HepG2 (cell line): ENCODE data around the gene IGSF21. TPM values are rescaled to one million over a fixed set of nuclear protein-coding genes. Genes with fewer than 3 reads are reported as not detected.

Experiments used
- ATAC-seq: fragments of 200-7000 bp; cut with Tn5 transposase; 3 replicates; pipeline ENCODE4 v1.9.1; 2020; ENCODE audit warnings: mild to moderate bottlenecking, moderate library complexity
- BruUV-seq: library from RNA; stranded (reverse); fragments of 400-500 nt; replicated peaks from 2 replicates; lab custom pipeline; 2021; lab: Mats Ljungman, UMichigan
- CTCF ChIA-PET: fragments of 300-600 bp; formaldehyde crosslinking; extraction: SDS; loops from one replicate; lab custom pipeline; 2021; ENCODE audit warnings: low total read pairs, inconsistent platforms, low intra/inter-chr PET ratio; lab: Yijun Ruan, JAX
- POLR2A ChIA-PET: fragments of 350-600 bp; sonication (Branson Sonifier 250); formaldehyde crosslinking; loops from one replicate; lab custom pipeline; 2020; ENCODE audit warnings: antibody characterized with exemption, inconsistent platforms; lab: Yijun Ruan, JAX
- DNase-seq: peaks from one replicate; pipeline ENCODE4 v3.0.0-alpha.2; 2015; ENCODE audit warnings: low spot score
- FAIRE-seq: peaks from 3 replicates; lab custom pipeline; 2011; peaks lifted over from hg19 to GRCh38; lab: Jason Lieb, UNC
- H2AFZ ChIP-seq: one replicate; pipeline ENCODE4 v1.6.1; 2011; ENCODE audit warnings: low read length, inconsistent platforms
- H3K27ac ChIP-seq: fragments of 300-600 bp; 3 replicates; pipeline ENCODE4 v1.8.0; 2011; ENCODE audit warnings: mixed run types, mild to moderate bottlenecking, mixed read lengths, low read length, inconsistent platforms; ENCODE audit not compliant: insufficient read depth; ENCODE audit errors: extremely low read length
- H3K27me3 ChIP-seq, 2 experiments: fragments of 200-600 bp in 1 of 2; 2 replicates in 1 of 2; 3 replicates in 1 of 2; pipeline versions ENCODE4 v1.6.0 to v1.8.0; 2011; ENCODE audit warnings: low read length in 2 of 2, mild to moderate bottlenecking in 2 of 2, moderate library complexity in 2 of 2, inconsistent platforms in 1 of 2; ENCODE audit not compliant: insufficient read depth in 2 of 2, control insufficient read depth in 1 of 2
- H3K36me3 ChIP-seq, 2 experiments: fragments of 200-600 bp in 1 of 2; replicated peaks in 1 of 2; 2 replicates in 1 of 2; 3 replicates in 1 of 2; pipeline versions ENCODE4 v1.5.1 to v1.8.0; 2011; ENCODE audit warnings: low read length in 2 of 2, inconsistent platforms in 1 of 2; ENCODE audit not compliant: insufficient read depth in 2 of 2, control insufficient read depth in 1 of 2
- H3K4me1 ChIP-seq: 2 replicates; pipeline ENCODE4 v1.5.1; 2012; ENCODE audit warnings: low read length, inconsistent platforms; ENCODE audit not compliant: insufficient read depth
- H3K4me2 ChIP-seq: 2 replicates; pipeline ENCODE4 v1.6.0; 2011; ENCODE audit warnings: low read depth, low read length, inconsistent platforms
- H3K4me3 ChIP-seq, 3 experiments: fragments of 200-600 bp in 1 of 3; sonication (generic), shearing (Covaris generic) in 1 of 3; replicated peaks in 1 of 3; 2 replicates each; pipeline ENCODE4 v1.5.1; 2011 to 2016; ENCODE audit warnings: low read length in 3 of 3, inconsistent platforms in 2 of 3, low read depth in 2 of 3, mild to moderate bottlenecking in 2 of 3, control low read depth in 1 of 3, mixed read lengths in 1 of 3; ENCODE audit not compliant: insufficient read depth in 1 of 3
- H3K79me2 ChIP-seq: one replicate; pipeline ENCODE4 v1.6.1; 2011; ENCODE audit warnings: low read length, inconsistent platforms; ENCODE audit not compliant: insufficient read depth
- H3K9ac ChIP-seq: 2 replicates; pipeline ENCODE4 v1.6.0; 2011; ENCODE audit warnings: mild to moderate bottlenecking, low read depth, low read length, inconsistent platforms; ENCODE audit not compliant: insufficient read depth
- H3K9me3 ChIP-seq: 2 replicates; pipeline ENCODE4 v1.5.1; 2012; ENCODE audit warnings: mild to moderate bottlenecking, low read length
- H4K20me1 ChIP-seq: 2 replicates; pipeline ENCODE4 v1.6.0; 2011; ENCODE audit warnings: inconsistent platforms, mild to moderate bottlenecking, low read length, moderate library complexity; ENCODE audit not compliant: insufficient read depth
- FLYWCH1 ChIP-seq: sonication (generic); formaldehyde crosslinking; IDR thresholded peaks from 2 replicates; pipeline ENCODE4 v1.8.1; 2023; ENCODE audit warnings: mild to moderate bottlenecking, missing genetic modification reagents
- FOXK1 ChIP-seq: sonication (generic); formaldehyde crosslinking; IDR thresholded peaks from 2 replicates; pipeline ENCODE4 v1.4.0; 2020; ENCODE audit warnings: low read depth, missing genetic modification reagents, borderline replicate concordance
- ISX ChIP-seq: sonication (generic); formaldehyde crosslinking; conservative IDR thresholded peaks from 2 replicates; pipeline ENCODE4 v1.5.0; 2020; ENCODE audit warnings: missing genetic modification reagents
- KAT8 ChIP-seq: IDR thresholded peaks from 2 replicates; pipeline ENCODE4 v1.6.1; 2016; ENCODE audit warnings: missing genetic modification reagents, missing compliant biosample characterization
- KIAA2018 ChIP-seq: sonication (generic); formaldehyde crosslinking; IDR thresholded peaks from 2 replicates; pipeline ENCODE4 v1.5.0; 2020; ENCODE audit warnings: mild to moderate bottlenecking, missing genetic modification reagents, borderline replicate concordance
- NCOA2 ChIP-seq: sonication (generic); formaldehyde crosslinking; IDR thresholded peaks from 2 replicates; pipeline ENCODE4 v1.8.0; 2022; ENCODE audit warnings: inconsistent platforms
- NR0B2 ChIP-seq: sonication (generic); formaldehyde crosslinking; IDR thresholded peaks from 2 replicates; pipeline ENCODE4 v1.4.0; 2020; ENCODE audit warnings: mild to moderate bottlenecking, missing genetic modification reagents
- PHF20 ChIP-seq: sonication (generic); formaldehyde crosslinking; IDR thresholded peaks from 2 replicates; pipeline ENCODE4 v1.5.0; 2020; ENCODE audit warnings: mild to moderate bottlenecking, missing genetic modification reagents
- ZBTB49 ChIP-seq: sonication (generic); formaldehyde crosslinking; IDR thresholded peaks from 2 replicates; pipeline ENCODE4 v1.4.0; 2020; ENCODE audit warnings: missing genetic modification reagents, borderline replicate concordance
- ZNF317 ChIP-seq: sonication (generic); formaldehyde crosslinking; IDR thresholded peaks from 2 replicates; pipeline ENCODE4 v1.5.0; 2020; ENCODE audit warnings: mild to moderate bottlenecking, missing genetic modification reagents
- ZNF597 ChIP-seq: sonication (generic); formaldehyde crosslinking; IDR thresholded peaks from 2 replicates; pipeline ENCODE4 v1.5.0; 2020; ENCODE audit warnings: missing genetic modification reagents
- WGBS: methylation state at CpG from one replicate; pipeline ENCODE4 v1.1.6; 2017; ENCODE audit warnings: low lambda C conversion rate; 5-methylcytosine and 5-hydroxymethylcytosine counted together
- in situ Hi-C: cut with HindIII; loops from 2 replicates; pipeline ENCODE4 v1.10.0; 2017; ENCODE audit warnings: low pct_unique_long_range_greater_than_20kb; ENCODE audit not compliant: extremely low pct_ligation_motif_present
- intact Hi-C: fragments of 100-400 bp; cut with micrococcal nuclease; formaldehyde crosslinking; loops from one replicate; pipeline ENCODE4 v1.10.0; 2022; ENCODE audit not compliant: unreplicated experiment
- polyA plus RNA-seq, 8 experiments: library from polyadenylated mRNA; depleted of rRNA in 3 of 8; stranded (reverse) in 7 of 8; unstranded in 1 of 8; fragments of >200 nt; fragmentation: Illumina TruSeq in 4 of 8; extraction: Trizol in 4 of 8; gene quantifications; 2 replicates each; pipeline versions ENCODE4 v1.2.1 to v1.2.3, GENCODE V29; 2011 to 2016; ENCODE audit warnings: low read depth in 4 of 8, missing spikeins in 1 of 8, mixed read lengths in 1 of 8; ENCODE audit not compliant: insufficient read depth in 1 of 8
- total RNA-seq, 5 experiments: library from RNA; depleted of rRNA; stranded (reverse); fragments of >200 nt; fragmentation: Illumina TruSeq; extraction: Trizol; gene quantifications; 2 replicates each; pipeline ENCODE4 v1.2.3, GENCODE V29; 2016; ENCODE audit warnings: low read depth in 1 of 5

Gene IGSF21
- total and polyA plus RNA-seq, 2 of the 13 experiments (the other 11 are each of a cell fraction or from before 2014, with no cell fraction given): not detected

GRCh38 chr1:18112611-18113010 lies 5.0 kb downstream of the IGSF21 start:
- Histone ChIP-seq H3K27me3 (peaks cover 3 to 29% of the 10 kb centered on the region in 2 experiments; a peak in 3 of 5 replicates), H3K36me3 (no peaks in the 10 kb centered on the region), H3K79me2 (no peaks in the 10 kb centered on the region), H4K20me1 (0 out of 2 replicates have a peak, but pooled peaks cover 3% of the 10 kb centered on the region), H3K4me2 (no peak overlapping the region), H3K9ac (no peak overlapping the region), H3K4me3 (no peak overlapping the region), H3K4me1 (no peaks in the 10 kb centered on the region), H3K9me3 (no peaks in the 10 kb centered on the region), H2AFZ (no peak overlapping the region), H3K27ac (no peak overlapping the region)
- ChIA-PET POLR2A (no interaction called here), CTCF (no interaction called here)
- no peak for FAIRE-seq
- WGBS: 50% methylated on average over 3 of the region's 3 CpGs
- DNase-seq: no peak
- no peak for ATAC-seq
- in situ Hi-C loops (no loop called here), intact Hi-C loops (no loop called here)
- BruUV-seq: no TSS peak
- TF ChIP-seq KIAA2018 (CRISPR knock-in tag) (no peak), ZBTB49 (CRISPR knock-in tag) (no peak), NR0B2 (no peak), KAT8 (CRISPR knock-in tag) (no peak), ZNF317 (CRISPR knock-in tag) (no peak), ZNF597 (CRISPR knock-in tag) (no peak), FOXK1 (CRISPR knock-in tag) (no peak), PHF20 (CRISPR knock-in tag) (no peak), ISX (no peak), NCOA2 (CRISPR knock-in tag) (no peak), FLYWCH1 (CRISPR knock-in tag) (no peak)
